GM12874 (cell line): ENCODE results near the gene TCF7L2.

Experiments
- TF ChIP-seq, protein P1 (sequence below): IDR thresholded peaks from 2 replicates; pipeline ENCODE4 v1.5.1; 2011; ENCODE audit warnings: low read depth, mild to moderate bottlenecking, control low read depth, low read length, moderate library complexity; ENCODE audit not compliant: insufficient read depth

Gene TCF7L2

DNA sequence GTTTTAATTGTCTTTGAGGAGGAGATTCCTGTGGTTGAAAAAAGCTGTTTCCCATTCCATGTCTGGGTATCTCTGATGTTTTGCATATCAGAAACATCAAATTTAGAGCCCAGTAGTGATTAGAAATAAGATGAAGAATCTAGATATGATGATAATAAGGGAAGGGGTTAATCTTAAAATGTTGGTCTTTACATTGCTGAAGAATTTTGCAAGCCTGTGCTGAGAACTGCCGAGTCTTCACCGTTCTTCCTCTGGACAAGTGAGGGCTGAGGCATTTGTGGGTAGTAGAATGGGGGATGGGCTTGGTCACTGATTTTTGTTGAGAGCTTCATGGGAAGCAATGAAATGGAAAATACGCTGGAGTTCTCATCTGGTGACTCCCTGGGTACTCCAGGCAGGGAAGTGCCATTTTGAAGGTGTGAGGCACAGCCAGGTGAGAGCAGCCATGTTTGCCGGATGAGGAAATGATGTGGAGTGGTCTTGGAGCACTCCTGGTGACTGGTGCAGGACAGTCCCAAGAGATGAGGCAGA is 10.2 kb downstream of the TCF7L2 start:
- TF ChIP-seq, protein P1, sequence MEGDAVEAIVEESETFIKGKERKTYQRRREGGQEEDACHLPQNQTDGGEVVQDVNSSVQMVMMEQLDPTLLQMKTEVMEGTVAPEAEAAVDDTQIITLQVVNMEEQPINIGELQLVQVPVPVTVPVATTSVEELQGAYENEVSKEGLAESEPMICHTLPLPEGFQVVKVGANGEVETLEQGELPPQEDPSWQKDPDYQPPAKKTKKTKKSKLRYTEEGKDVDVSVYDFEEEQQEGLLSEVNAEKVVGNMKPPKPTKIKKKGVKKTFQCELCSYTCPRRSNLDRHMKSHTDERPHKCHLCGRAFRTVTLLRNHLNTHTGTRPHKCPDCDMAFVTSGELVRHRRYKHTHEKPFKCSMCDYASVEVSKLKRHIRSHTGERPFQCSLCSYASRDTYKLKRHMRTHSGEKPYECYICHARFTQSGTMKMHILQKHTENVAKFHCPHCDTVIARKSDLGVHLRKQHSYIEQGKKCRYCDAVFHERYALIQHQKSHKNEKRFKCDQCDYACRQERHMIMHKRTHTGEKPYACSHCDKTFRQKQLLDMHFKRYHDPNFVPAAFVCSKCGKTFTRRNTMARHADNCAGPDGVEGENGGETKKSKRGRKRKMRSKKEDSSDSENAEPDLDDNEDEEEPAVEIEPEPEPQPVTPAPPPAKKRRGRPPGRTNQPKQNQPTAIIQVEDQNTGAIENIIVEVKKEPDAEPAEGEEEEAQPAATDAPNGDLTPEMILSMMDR, result no peak

DNA sequence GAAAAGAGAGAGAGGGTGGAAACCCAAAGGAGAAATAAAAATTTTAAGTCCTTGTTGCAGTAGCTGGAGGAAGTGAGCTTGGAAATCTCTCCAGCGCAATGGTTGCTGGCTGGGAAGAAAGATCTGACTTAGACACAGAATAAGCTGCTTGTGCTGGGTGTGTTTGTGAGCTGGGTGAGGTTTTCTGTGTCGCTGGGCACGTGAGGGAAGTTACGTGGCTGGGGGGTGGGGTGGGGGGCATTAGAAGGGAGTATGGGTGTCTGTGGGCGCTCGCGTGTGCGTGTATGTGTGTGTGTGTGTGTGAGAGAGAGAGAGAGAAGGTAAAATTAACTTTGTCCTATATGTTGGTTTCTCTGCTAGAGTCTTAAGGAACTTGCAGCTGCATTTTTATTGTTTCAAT is 11.6 kb downstream of the TCF7L2 start:
- TF ChIP-seq, protein P1, result no peak

DNA sequence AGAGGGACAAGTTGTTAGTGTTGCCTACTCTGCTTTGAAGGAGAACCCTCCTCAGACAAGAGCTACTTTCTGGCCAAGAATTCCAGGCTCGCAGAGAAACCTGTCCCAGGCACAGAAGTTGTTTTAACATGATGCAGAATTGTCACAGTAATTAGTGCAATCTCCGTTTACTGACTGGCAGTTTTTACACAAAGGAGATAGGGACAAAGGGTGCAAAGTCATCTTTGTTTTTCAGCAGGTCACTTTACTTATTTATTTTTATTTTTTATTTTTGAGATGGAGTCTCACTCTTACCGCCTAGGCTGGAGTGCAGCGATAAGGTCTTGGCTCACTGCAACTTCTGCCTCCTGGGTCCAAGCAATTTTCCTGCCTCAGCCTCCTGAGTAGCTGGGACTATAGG is 12.3 kb downstream of the TCF7L2 start:
- TF ChIP-seq, protein P1, result no peak

DNA sequence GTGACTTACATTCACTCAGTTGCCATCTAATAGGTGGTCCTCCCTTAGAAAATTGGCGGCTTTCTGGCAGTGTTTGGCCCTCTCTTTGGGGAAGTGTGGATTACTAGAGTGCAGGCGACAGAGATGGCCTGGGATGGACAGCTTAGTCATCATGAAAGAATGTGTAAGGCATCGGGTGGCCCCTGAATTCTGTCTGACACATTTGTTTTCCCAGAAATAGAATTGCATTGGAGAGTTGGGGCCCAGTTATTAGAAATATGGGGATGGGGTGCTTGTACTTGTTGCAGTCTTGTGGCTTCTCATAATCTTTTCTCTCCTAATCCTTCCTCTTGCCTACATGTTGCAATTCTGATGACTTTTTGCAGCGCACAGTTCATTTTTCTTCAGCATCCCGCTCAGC is 13.8 kb downstream of the TCF7L2 start:
- TF ChIP-seq, protein P1, result no peak

DNA sequence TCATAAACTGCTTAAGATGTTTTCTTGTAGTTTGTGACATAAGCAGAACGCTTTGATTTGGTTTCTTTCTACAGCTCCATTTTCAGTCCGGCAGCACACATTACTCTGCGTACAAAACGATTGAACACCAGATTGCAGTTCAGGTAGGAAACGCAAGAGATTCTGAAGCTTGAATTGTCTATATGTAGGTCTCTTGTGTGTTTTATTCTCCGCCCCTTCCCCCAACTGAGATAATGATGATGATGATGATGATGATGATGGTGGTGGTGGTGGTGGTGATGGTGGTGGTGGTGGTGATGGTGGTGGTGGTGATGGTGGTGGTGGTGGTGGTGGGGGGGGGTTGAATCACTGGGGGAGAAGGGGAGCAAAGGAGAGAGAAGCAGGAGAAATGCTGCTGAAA is 14.4 kb downstream of the TCF7L2 start:
- TF ChIP-seq, protein P1, result no peak

DNA sequence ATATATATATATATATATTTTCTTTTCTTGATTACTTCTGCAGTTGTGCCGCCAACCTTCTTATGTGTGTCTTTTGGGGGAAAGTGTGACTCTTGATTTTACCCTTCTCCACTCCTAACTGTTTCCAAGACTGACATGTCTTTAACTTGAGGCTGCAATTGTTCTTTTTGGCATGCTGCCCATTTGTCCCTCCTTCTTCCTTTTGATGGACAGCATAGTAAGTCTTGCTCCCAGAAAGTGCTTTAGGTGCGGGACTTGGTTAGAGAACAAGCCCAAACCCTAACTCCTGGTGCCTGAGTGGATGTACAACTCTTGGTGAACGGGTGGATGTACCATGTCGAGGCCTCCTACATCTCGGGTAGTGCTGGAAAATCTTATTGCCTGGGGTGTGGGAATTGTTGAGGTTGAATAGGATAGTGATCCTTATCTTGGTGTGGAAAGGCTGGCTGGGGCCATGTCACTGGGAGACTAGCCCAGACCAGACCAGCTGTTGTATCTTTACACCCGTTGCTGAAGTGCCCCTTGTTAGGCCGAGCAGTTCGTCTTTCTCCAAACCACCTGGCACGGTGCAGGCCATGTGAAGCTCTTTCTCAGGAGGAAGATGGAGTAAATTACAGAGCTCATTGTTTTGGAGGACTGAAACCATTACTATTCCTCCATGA is 16.3 kb downstream of the TCF7L2 start:
- TF ChIP-seq, protein P1, result no peak

DNA sequence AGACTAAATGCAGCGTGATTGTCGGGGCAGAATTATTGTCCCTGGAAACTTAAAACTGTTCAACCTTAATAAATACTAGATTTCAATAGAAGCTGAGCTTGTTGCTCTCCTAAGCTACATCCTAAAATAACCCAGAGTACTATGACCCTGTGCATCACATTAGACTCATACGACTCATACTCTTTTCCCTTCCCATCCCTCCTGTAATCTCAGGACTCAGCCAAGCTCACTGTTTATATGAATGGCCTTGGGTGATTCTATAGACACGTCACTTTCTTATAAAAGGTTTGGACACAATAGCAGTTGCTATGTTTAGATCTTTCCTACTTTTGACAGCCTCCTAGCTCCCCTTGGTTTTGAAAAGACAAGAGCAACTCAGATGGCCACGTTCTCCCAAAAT is 17.2 kb downstream of the TCF7L2 start:
- TF ChIP-seq, protein P1, result no peak
